HepG2 (cell line): ENCODE results near the gene HSPA4L. TPM values are rescaled to one million over a fixed set of nuclear protein-coding genes. Genes with fewer than 3 reads are reported as not detected.
A peak's percentile ranks its signal among the peaks of the same experiment; 100 is the strongest.

Experiments
- ATF4 ChIP-seq, 2 experiments: fragments of 450-650 bp in 1 of 2; sonication (generic) in 1 of 2; formaldehyde crosslinking; IDR thresholded peaks; 2 replicates each; pipeline versions ENCODE4 v1.5.0 to v1.8.0; 2020 to 2022; ENCODE audit warnings: mild to moderate bottlenecking in 1 of 2, missing genetic modification reagents in 1 of 2
- LCORL ChIP-seq, 2 experiments: fragments of 450-650 bp in 1 of 2; sonication (generic) in 1 of 2; formaldehyde crosslinking in 1 of 2; IDR thresholded peaks; 2 replicates each; pipeline versions ENCODE4 v1.5.0 to v1.6.1; 2017 to 2020; ENCODE audit warnings: antibody characterized with exemption in 1 of 2, missing genetic modification reagents in 1 of 2
- PHF20 ChIP-seq: sonication (generic); formaldehyde crosslinking; IDR thresholded peaks from 2 replicates; pipeline ENCODE4 v1.5.0; 2020; ENCODE audit warnings: mild to moderate bottlenecking, missing genetic modification reagents
- polyA plus RNA-seq, 8 experiments: library from polyadenylated mRNA; depleted of rRNA in 3 of 8; stranded (reverse) in 7 of 8; unstranded in 1 of 8; fragments of >200 nt; fragmentation: Illumina TruSeq in 4 of 8; extraction: Trizol in 4 of 8; gene quantifications; 2 replicates each; pipeline versions ENCODE4 v1.2.1 to v1.2.3, GENCODE V29; 2011 to 2016; ENCODE audit warnings: low read depth in 4 of 8, missing spikeins in 1 of 8, mixed read lengths in 1 of 8; ENCODE audit not compliant: insufficient read depth in 1 of 8
- total RNA-seq, 5 experiments: library from RNA; depleted of rRNA; stranded (reverse); fragments of >200 nt; fragmentation: Illumina TruSeq; extraction: Trizol; gene quantifications; 2 replicates each; pipeline ENCODE4 v1.2.3, GENCODE V29; 2016; ENCODE audit warnings: low read depth in 1 of 5
- TF ChIP-seq, protein P1 (sequence below): sonication (generic); formaldehyde crosslinking; IDR thresholded peaks from one replicate; pipeline ENCODE4 v1.5.1; 2020; ENCODE audit warnings: mild to moderate bottlenecking, missing genetic modification reagents; ENCODE audit errors: not compliant biosample characterization
- TF ChIP-seq, protein P2 (sequence below): sonication (generic); formaldehyde crosslinking; IDR thresholded peaks from 2 replicates; pipeline ENCODE4 v1.5.0; 2020; ENCODE audit warnings: mild to moderate bottlenecking, missing genetic modification reagents, borderline replicate concordance
- TF ChIP-seq, protein P3 (sequence below): sonication (generic); formaldehyde crosslinking; IDR thresholded peaks from 2 replicates; pipeline ENCODE4; 2020; ENCODE audit warnings: missing genetic modification reagents, mild to moderate bottlenecking, borderline replicate concordance

The HSPA4L gene
- total and polyA plus RNA-seq, 2 of the 13 experiments (the other 11 are each of a cell fraction or from before 2014, with no cell fraction given) = 3.7 to 31.5 TPM

- TF ChIP-seq, protein P1, sequence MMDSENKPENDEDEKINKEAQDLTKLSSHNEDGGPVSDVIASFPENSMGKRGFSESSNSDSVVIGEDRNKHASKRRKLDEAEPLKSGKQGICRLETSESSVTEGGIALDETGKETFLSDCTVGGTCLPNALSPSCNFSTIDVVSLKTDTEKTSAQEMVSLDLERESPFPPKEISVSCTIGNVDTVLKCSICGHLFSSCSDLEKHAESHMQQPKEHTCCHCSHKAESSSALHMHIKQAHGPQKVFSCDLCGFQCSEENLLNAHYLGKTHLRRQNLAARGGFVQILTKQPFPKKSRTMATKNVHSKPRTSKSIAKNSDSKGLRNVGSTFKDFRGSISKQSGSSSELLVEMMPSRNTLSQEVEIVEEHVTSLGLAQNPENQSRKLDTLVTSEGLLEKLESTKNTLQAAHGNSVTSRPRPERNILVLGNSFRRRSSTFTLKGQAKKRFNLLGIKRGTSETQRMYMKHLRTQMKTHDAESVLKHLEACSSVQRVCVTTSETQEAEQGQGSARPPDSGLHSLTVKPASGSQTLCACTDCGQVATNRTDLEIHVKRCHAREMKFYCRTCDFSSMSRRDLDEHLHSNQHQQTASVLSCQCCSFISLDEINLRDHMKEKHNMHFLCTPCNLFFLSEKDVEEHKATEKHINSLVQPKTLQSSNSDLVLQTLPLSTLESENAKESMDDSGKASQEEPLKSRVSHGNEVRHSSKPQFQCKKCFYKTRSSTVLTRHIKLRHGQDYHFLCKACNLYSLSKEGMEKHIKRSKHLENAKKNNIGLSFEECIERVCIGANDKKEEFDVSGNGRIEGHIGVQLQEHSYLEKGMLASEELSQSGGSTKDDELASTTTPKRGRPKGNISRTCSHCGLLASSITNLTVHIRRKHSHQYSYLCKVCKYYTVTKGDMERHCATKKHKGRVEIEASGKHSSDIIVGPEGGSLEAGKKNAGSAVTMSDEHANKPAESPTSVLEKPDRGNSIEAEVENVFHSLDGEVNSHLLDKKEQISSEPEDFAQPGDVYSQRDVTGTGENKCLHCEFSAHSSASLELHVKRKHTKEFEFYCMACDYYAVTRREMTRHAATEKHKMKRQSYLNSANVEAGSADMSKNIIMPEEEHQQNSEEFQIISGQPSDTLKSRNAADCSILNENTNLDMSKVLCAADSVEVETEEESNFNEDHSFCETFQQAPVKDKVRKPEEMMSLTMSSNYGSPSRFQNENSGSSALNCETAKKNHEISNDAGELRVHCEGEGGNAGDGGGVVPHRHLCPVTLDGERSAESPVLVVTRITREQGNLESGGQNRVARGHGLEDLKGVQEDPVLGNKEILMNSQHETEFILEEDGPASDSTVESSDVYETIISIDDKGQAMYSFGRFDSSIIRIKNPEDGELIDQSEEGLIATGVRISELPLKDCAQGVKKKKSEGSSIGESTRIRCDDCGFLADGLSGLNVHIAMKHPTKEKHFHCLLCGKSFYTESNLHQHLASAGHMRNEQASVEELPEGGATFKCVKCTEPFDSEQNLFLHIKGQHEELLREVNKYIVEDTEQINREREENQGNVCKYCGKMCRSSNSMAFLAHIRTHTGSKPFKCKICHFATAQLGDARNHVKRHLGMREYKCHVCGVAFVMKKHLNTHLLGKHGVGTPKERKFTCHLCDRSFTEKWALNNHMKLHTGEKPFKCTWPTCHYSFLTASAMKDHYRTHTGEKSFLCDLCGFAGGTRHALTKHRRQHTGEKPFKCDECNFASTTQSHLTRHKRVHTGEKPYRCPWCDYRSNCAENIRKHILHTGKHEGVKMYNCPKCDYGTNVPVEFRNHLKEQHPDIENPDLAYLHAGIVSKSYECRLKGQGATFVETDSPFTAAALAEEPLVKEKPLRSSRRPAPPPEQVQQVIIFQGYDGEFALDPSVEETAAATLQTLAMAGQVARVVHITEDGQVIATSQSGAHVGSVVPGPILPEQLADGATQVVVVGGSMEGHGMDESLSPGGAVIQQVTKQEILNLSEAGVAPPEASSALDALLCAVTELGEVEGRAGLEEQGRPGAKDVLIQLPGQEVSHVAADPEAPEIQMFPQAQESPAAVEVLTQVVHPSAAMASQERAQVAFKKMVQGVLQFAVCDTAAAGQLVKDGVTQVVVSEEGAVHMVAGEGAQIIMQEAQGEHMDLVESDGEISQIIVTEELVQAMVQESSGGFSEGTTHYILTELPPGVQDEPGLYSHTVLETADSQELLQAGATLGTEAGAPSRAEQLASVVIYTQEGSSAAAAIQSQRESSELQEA (CRISPR knock-in tag) = no peak
- TF ChIP-seq, protein P2, sequence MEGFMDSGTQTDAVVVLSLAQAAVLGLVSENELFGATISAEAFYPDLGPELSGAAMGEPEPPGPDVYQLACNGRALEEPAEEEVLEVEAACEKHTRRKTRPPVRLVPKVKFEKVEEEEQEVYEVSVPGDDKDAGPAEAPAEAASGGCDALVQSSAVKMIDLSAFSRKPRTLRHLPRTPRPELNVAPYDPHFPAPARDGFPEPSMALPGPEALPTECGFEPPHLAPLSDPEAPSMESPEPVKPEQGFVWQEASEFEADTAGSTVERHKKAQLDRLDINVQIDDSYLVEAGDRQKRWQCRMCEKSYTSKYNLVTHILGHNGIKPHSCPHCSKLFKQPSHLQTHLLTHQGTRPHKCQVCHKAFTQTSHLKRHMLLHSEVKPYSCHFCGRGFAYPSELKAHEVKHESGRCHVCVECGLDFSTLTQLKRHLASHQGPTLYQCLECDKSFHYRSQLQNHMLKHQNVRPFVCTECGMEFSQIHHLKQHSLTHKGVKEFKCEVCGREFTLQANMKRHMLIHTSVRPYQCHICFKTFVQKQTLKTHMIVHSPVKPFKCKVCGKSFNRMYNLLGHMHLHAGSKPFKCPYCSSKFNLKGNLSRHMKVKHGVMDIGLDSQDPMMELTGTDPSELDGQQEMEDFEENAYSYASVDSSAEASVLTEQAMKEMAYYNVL (CRISPR knock-in tag) = peak; percentile 13; the same call in 1 of the 2 replicates
- TF ChIP-seq ATF4 (CRISPR knock-in tag; IDR thresholded peaks at IDR 0.05) = 0 out of 4 replicates have a peak, but pooled peaks of 1 of the 2 experiments have one; percentile 31
- TF ChIP-seq, protein P3, sequence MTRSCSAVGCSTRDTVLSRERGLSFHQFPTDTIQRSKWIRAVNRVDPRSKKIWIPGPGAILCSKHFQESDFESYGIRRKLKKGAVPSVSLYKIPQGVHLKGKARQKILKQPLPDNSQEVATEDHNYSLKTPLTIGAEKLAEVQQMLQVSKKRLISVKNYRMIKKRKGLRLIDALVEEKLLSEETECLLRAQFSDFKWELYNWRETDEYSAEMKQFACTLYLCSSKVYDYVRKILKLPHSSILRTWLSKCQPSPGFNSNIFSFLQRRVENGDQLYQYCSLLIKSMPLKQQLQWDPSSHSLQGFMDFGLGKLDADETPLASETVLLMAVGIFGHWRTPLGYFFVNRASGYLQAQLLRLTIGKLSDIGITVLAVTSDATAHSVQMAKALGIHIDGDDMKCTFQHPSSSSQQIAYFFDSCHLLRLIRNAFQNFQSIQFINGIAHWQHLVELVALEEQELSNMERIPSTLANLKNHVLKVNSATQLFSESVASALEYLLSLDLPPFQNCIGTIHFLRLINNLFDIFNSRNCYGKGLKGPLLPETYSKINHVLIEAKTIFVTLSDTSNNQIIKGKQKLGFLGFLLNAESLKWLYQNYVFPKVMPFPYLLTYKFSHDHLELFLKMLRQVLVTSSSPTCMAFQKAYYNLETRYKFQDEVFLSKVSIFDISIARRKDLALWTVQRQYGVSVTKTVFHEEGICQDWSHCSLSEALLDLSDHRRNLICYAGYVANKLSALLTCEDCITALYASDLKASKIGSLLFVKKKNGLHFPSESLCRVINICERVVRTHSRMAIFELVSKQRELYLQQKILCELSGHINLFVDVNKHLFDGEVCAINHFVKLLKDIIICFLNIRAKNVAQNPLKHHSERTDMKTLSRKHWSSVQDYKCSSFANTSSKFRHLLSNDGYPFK (CRISPR knock-in tag) = no peak
- no peak for TF ChIP-seq PHF20
- no peak for TF ChIP-seq LCORL (IDR thresholded peaks at IDR 0.05)
- TF ChIP-seq LCORL (CRISPR knock-in tag; IDR thresholded peaks at IDR 0.05) = 0 out of 2 replicates have a peak, but pooled peaks have one; percentile 30
Observed at GRCh38 chr4:127783026-127783769, 1.1 kb downstream of the HSPA4L start (continued).
